ENCODE data around the gene LTBP4. TPM values are rescaled to one million over a fixed set of nuclear protein-coding genes. Genes with fewer than 3 reads are reported as not detected.

Gene LTBP4
- total and polyA plus RNA-seq, 2 donors (not counting 3 experiments of a cell fraction or from before 2014, with no cell fraction given) = 25.9 to 38.0 TPM

- no peaks in the 10 kb centered on the region for H3K4me1 ChIP-seq (ENCODE audit: control insufficient read depth, extremely low read depth, insufficient read depth, low read length)
- H3K27me3 ChIP-seq (ENCODE audit: control insufficient read depth in 2 of 2, insufficient read depth in 2 of 2, low read length in 2 of 2) = peaks cover 0 to 4% of the 10 kb centered on the region in 2 experiments
- dilution Hi-C loops (cut with MboI; ENCODE audit: extremely low pct_ligation_motif_present, low sequenced_read_pairs) (no loop called here), intact Hi-C loops (cut with micrococcal nuclease) (loop anchor here (10.0 kb wide), 1 partner anchor 488 kb away; no protein-coding TSS in a partner anchor)
- H3K4me2 ChIP-seq (ENCODE audit: insufficient read depth, low read length) = no peak overlapping the region
- TF ChIP-seq MYC (IDR thresholded peaks at IDR 0.05; ENCODE audit: low read depth, low read length) (no peak), POLR2AphosphoS5 (IDR thresholded peaks at IDR 0.05; ENCODE audit: insufficient read depth, low read depth, low read length) (no peak), JUN (IDR thresholded peaks at IDR 0.05; ENCODE audit: borderline replicate concordance, insufficient read depth, insufficient read length, low read depth) (no peak), CTCF (IDR thresholded peaks at IDR 0.05; ENCODE audit: extremely low read depth in 1 of 2, insufficient read depth in 1 of 2, low read depth in 1 of 2, low read length in 2 of 2) (no peak), POLR2A (IDR thresholded peaks at IDR 0.05; ENCODE audit: low read depth, low read length) (no peak), FOS (IDR thresholded peaks at IDR 0.05; ENCODE audit: borderline replicate concordance, insufficient read depth, low read length) (no peak), EZH2 (IDR thresholded peaks at IDR 0.05; ENCODE audit: borderline replicate concordance, low read depth, low read length, severe bottlenecking) (no peak), MAX (IDR thresholded peaks at IDR 0.05; ENCODE audit: insufficient read depth, insufficient read length) (no peak), GATA2 (IDR thresholded peaks at IDR 0.05; ENCODE audit: insufficient read depth, insufficient read length, low read depth, low read length) (no peak)
- H2AFZ ChIP-seq (ENCODE audit: low read depth, low read length) = no peak overlapping the region
- BruUV-seq (replicated peaks) = no TSS peak
- H3K4me3 ChIP-seq (replicated peaks in 1 of 3; ENCODE audit: insufficient read depth in 1 of 3, low read depth in 1 of 3, low read length in 3 of 3) = no peak overlapping the region
- POLR2A ChIA-PET = no interaction called here
- H3K36me3 ChIP-seq (ENCODE audit: control insufficient read depth in 2 of 2, extremely low read depth in 1 of 2, insufficient read depth in 2 of 2, low read length in 2 of 2) = no peaks in the 10 kb centered on the region
- H3K79me2 ChIP-seq (ENCODE audit: control insufficient read depth, insufficient read depth, low read length) = no peaks in the 10 kb centered on the region
- DNase-seq (ENCODE audit: low read depth, low spot score) (no peak), FAIRE-seq (no peak)
- no peak overlapping the region for H3K27ac ChIP-seq (ENCODE audit: insufficient read depth, low read depth, low read length)
- no peak overlapping the region for H3K9ac ChIP-seq (replicated peaks; ENCODE audit: extremely low read depth, insufficient read depth, low read length)
- no peaks in the 10 kb centered on the region for H4K20me1 ChIP-seq (replicated peaks; ENCODE audit: control insufficient read depth, extremely low read depth, insufficient read depth, low read length)
- H3K9me1 ChIP-seq (replicated peaks; ENCODE audit: control insufficient read depth, extremely low read depth, insufficient read depth, low read length) = no peaks in the 10 kb centered on the region
- CTCF ChIA-PET = interaction anchor here (2.2 to 5.0 kb wide), 8 partner anchors 9 to 109 kb away, joined by 10 to 126 read pairs (median 38); partner anchors contain the start of gene LTBP4
- no peaks in the 10 kb centered on the region for H3K9me3 ChIP-seq (replicated peaks; ENCODE audit: control insufficient read depth, insufficient read depth, low read length)
Observed at GRCh38 chr19:40633207-40633606, 32.0 kb downstream of the LTBP4 start.

Data from endothelial cell of umbilical vein (primary cell).